ENCODE data around the gene PAX5. TPM values are rescaled to one million over a fixed set of nuclear protein-coding genes. Genes with fewer than 3 reads are reported as not detected.
A peak's percentile ranks its signal among the peaks of the same experiment; 100 is the strongest.
"Not testable (repeated sequence)": the region's sequence is repeated elsewhere in the genome, so short reads cannot be mapped to it uniquely, and the experiment has no call there.

The PAX5 gene
- polyA plus RNA-seq, 1 donor from 2014 or later = not detected

- no peaks in the 10 kb centered on the region for H3K9me2 ChIP-seq (ENCODE audit: insufficient read depth, low read length)
- TF ChIP-seq EZH2 (IDR thresholded peaks at IDR 0.05; ENCODE audit: borderline replicate concordance, insufficient read depth, low read length, poor library complexity, severe bottlenecking) = no peak
- peak; percentile 93 for TF ChIP-seq REST (IDR thresholded peaks at IDR 0.05; ENCODE audit: borderline replicate concordance)
- no peaks in the 10 kb centered on the region for H3K27me3 ChIP-seq (ENCODE audit: insufficient read depth, low read depth, low read length)
- no peaks in the 10 kb centered on the region for H3K9me3 ChIP-seq (ENCODE audit: low read length)
- H3K9ac ChIP-seq (ENCODE audit: low read length) = no peak overlapping the region
- no peak overlapping the region for H3K4me3 ChIP-seq (ENCODE audit: low read length)
- no peak overlapping the region for H3K27ac ChIP-seq (ENCODE audit: low read length)
- H3K4me2 ChIP-seq (ENCODE audit: low read length) = no peak overlapping the region
- no peaks in the 10 kb centered on the region for H3K79me2 ChIP-seq (replicated peaks; ENCODE audit: insufficient read depth, low read length)
- no peaks in the 10 kb centered on the region for H4K20me1 ChIP-seq (ENCODE audit: insufficient read depth)
- no peaks in the 10 kb centered on the region for H3K36me3 ChIP-seq (ENCODE audit: insufficient read depth, low read length)
- no peaks in the 10 kb centered on the region for H3F3A ChIP-seq (ENCODE audit: insufficient read depth, low read length, poor library complexity, severe bottlenecking)
- H2AFZ ChIP-seq (ENCODE audit: low read depth, low read length) = no peak overlapping the region
These were observed 22.2 kb upstream of the PAX5 start for GRCh38 chr9:37056046-37056920.

GRCh38 chr9:37054363-37054720 lies 20.3 kb upstream of the PAX5 start:
- H3K9me2 ChIP-seq (ENCODE audit: insufficient read depth, low read length); H3K79me2 ChIP-seq (replicated peaks; ENCODE audit: insufficient read depth, low read length); H3K9me3 ChIP-seq (ENCODE audit: low read length); H3K36me3 ChIP-seq (ENCODE audit: insufficient read depth, low read length); H3K27ac ChIP-seq (ENCODE audit: low read length); H2AFZ ChIP-seq (ENCODE audit: low read depth, low read length); H4K20me1 ChIP-seq (ENCODE audit: insufficient read depth); H3K27me3 ChIP-seq (ENCODE audit: insufficient read depth, low read depth, low read length); H3K9ac ChIP-seq (ENCODE audit: low read length); H3F3A ChIP-seq (ENCODE audit: insufficient read depth, low read length, poor library complexity, severe bottlenecking); H3K4me2 ChIP-seq (ENCODE audit: low read length); H3K4me3 ChIP-seq (ENCODE audit: low read length): not testable (repeated sequence)

- Histone ChIP-seq H3K79me2 (replicated peaks; ENCODE audit: insufficient read depth, low read length) (no peaks in the 10 kb centered on the region), H3K4me3 (ENCODE audit: low read length) (no peak overlapping the region), H3K9me3 (ENCODE audit: low read length) (no peaks in the 10 kb centered on the region), H3K4me2 (ENCODE audit: low read length) (no peak overlapping the region), H4K20me1 (ENCODE audit: insufficient read depth) (no peaks in the 10 kb centered on the region), H3F3A (ENCODE audit: insufficient read depth, low read length, poor library complexity, severe bottlenecking) (no peaks in the 10 kb centered on the region), H2AFZ (ENCODE audit: low read depth, low read length) (no peak overlapping the region), H3K9ac (ENCODE audit: low read length) (no peak overlapping the region), H3K36me3 (ENCODE audit: insufficient read depth, low read length) (no peaks in the 10 kb centered on the region), H3K27me3 (ENCODE audit: insufficient read depth, low read depth, low read length) (peaks cover 4% of the 10 kb centered on the region), H3K9me2 (ENCODE audit: insufficient read depth, low read length) (no peaks in the 10 kb centered on the region), H3K27ac (ENCODE audit: low read length) (no peak overlapping the region)
- TF ChIP-seq CTCF (IDR thresholded peaks at IDR 0.05; ENCODE audit: poor library complexity, severe bottlenecking) = no peak
These were observed 19.8 kb upstream of the PAX5 start for GRCh38 chr9:37053684-37054362.
